ENCODE results near the gene BFSP2.
A peak's percentile ranks its signal among the peaks of the same experiment; 100 is the strongest.
"Not testable (repeated sequence)": the region's sequence is repeated elsewhere in the genome, so short reads cannot be mapped to it uniquely, and the experiment has no call there.

The BFSP2 gene

DNA sequence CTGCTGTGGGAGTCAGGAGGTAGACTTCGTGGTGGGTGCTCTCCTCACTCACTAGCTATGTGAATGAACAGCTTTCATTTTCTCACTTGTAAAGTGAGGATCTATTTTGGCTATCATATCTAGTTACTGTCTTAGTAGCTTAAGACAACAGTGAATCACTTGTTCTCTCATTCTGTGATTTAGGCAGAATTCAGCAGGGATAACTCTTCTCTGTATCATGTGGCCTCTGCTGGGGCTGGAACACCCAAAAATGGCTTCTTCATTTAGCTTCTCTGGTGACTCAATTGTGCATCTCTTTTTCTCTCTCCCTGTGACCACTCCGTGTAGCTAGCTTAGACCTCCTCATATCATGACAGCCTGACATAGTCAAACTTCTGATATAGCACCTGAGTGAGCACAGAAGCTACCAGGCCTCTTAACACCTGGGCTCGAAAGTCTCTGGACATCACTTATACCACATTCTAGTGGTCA is 68.4 kb downstream of the BFSP2 start:
- H3K27me3 Mint-ChIP-seq (ENCODE audit: low read depth, poor library complexity), result peaks cover 11% of the 10 kb centered on the region
- peaks cover 54% of the 10 kb centered on the region for H3K4me1 Mint-ChIP-seq
- no peak for DNase-seq
- H3K4me3 Mint-ChIP-seq, result no peak overlapping the region
- H3K9me3 Mint-ChIP-seq, result peaks cover 4% of the 10 kb centered on the region
- TF ChIP-seq, protein P1, sequence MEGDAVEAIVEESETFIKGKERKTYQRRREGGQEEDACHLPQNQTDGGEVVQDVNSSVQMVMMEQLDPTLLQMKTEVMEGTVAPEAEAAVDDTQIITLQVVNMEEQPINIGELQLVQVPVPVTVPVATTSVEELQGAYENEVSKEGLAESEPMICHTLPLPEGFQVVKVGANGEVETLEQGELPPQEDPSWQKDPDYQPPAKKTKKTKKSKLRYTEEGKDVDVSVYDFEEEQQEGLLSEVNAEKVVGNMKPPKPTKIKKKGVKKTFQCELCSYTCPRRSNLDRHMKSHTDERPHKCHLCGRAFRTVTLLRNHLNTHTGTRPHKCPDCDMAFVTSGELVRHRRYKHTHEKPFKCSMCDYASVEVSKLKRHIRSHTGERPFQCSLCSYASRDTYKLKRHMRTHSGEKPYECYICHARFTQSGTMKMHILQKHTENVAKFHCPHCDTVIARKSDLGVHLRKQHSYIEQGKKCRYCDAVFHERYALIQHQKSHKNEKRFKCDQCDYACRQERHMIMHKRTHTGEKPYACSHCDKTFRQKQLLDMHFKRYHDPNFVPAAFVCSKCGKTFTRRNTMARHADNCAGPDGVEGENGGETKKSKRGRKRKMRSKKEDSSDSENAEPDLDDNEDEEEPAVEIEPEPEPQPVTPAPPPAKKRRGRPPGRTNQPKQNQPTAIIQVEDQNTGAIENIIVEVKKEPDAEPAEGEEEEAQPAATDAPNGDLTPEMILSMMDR (IDR thresholded peaks at IDR 0.05), result no peak
- no peak overlapping the region for H3K27ac Mint-ChIP-seq
- no peaks in the 10 kb centered on the region for H3K36me3 Mint-ChIP-seq (ENCODE audit: low read depth)

- DNase-seq, result no peak
- TF ChIP-seq, protein P1 (IDR thresholded peaks at IDR 0.05), result no peak
- H3K4me3 Mint-ChIP-seq, result no peak overlapping the region
- H3K36me3 Mint-ChIP-seq (ENCODE audit: low read depth), result no peaks in the 10 kb centered on the region
- peaks cover 13% of the 10 kb centered on the region for H3K27me3 Mint-ChIP-seq (ENCODE audit: low read depth, poor library complexity)
- peaks cover 4% of the 10 kb centered on the region for H3K9me3 Mint-ChIP-seq
- H3K4me1 Mint-ChIP-seq, result peaks cover 52% of the 10 kb centered on the region
- H3K27ac Mint-ChIP-seq, result no peak overlapping the region
Observed at GRCh38 chr3:133469140-133469731, 69.4 kb downstream of the BFSP2 start.

- Mint-ChIP-seq H3K27ac (no peak overlapping the region), H3K4me3 (peak overlapping the region; percentile 40), H3K4me1 (peaks cover 75% of the 10 kb centered on the region)
Observed at GRCh38 chr3:133472242-133472641, 72.4 kb downstream of the BFSP2 start.

DNA sequence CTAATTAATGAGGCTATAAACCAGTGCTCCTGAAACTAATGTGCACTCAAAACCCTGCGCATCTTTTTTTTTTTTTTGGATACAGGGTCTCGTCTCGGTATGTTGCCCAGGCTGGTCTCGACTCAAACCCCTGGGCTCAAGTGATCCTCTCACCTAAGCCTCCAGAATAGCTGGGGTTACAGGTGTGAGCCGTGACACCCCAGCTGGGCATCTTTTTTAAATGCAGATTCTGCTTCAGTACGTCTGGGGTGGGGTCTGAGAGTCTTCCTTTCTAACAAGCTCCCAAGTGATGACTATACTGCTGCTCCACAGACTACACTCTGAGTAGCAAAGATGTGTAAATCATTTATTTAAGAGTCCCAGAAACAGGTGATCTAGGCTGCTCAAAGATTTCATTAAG is 73.0 kb downstream of the BFSP2 start:
- Mint-ChIP-seq H3K4me3 (no peak overlapping the region), H3K36me3 (ENCODE audit: low read depth) (no peaks in the 10 kb centered on the region), H3K4me1 (peaks cover 75% of the 10 kb centered on the region), H3K27ac (no peak overlapping the region), H3K9me3 (no peaks in the 10 kb centered on the region), H3K27me3 (ENCODE audit: low read depth, poor library complexity) (peaks cover 14% of the 10 kb centered on the region)
- no peak for DNase-seq
- TF ChIP-seq, protein P1 (IDR thresholded peaks at IDR 0.05), result no peak

More at GRCh38 chr3:133472242-133472641, 72.4 kb downstream of the BFSP2 start:
- H3K27me3 Mint-ChIP-seq (ENCODE audit: low read depth, poor library complexity), result peaks cover 14% of the 10 kb centered on the region
- H3K9me3 Mint-ChIP-seq, result peaks cover 3% of the 10 kb centered on the region
- H3K36me3 Mint-ChIP-seq (ENCODE audit: low read depth), result no peaks in the 10 kb centered on the region
- DNase-seq, result peak; percentile 42
- TF ChIP-seq, protein P1 (IDR thresholded peaks at IDR 0.05), result no peak

GRCh38 chr3:133473472-133474191 is 73.8 kb downstream of the BFSP2 start:
- H3K9me3 Mint-ChIP-seq, result not testable (repeated sequence)

DNA sequence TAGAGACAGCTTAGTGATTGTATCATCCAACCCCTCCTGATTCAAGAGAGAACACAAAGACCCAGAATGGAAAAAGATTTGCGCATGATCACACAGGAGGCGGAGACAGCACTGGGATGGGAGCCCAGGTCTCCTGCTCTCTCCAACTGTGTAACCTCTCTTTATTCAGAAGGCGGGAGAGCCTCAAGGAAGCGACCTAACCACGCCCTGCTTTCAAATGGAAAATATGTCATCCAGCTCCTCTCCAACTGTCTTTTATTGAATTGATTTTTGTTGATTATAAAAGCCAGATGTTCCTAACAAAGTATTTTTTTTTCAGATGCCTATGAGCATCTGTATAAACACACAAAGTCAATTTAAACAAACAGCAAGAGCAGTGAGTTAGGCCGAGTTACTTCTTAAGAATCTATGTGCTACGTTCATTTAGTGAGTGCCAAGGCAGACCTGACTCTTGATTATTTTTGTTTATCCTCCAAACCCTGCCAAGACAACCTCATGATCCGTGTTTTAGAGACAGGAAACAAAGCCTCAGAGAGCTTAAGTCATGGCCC is 74.5 kb downstream of the BFSP2 start:
- Mint-ChIP-seq H3K9me3 (no peaks in the 10 kb centered on the region), H3K36me3 (ENCODE audit: low read depth) (no peaks in the 10 kb centered on the region), H3K4me1 (peaks cover 79% of the 10 kb centered on the region), H3K4me3 (no peak overlapping the region), H3K27ac (peak overlapping the region; percentile 7), H3K27me3 (ENCODE audit: low read depth, poor library complexity) (peaks cover 10% of the 10 kb centered on the region)
- TF ChIP-seq, protein P1 (IDR thresholded peaks at IDR 0.05), result no peak
- no peak for DNase-seq

More at GRCh38 chr3:133473472-133474191, 73.8 kb downstream of the BFSP2 start:
- not testable (repeated sequence) for H3K36me3 Mint-ChIP-seq (ENCODE audit: low read depth); H3K4me3 Mint-ChIP-seq; DNase-seq
- peaks cover 10% of the 10 kb centered on the region for H3K27me3 Mint-ChIP-seq (ENCODE audit: low read depth, poor library complexity)
- peak overlapping the region; percentile 7 for H3K27ac Mint-ChIP-seq
- peaks cover 75% of the 10 kb centered on the region for H3K4me1 Mint-ChIP-seq

Measured in nephron progenitor cell (in vitro differentiated cells).